Measurements from ENCODE around the gene MCRIP1.

GRCh38 chr17:81807210-81807719 is 25.8 kb downstream of the MCRIP1 start:
- no peak for TF ChIP-seq ZFP3 (CRISPR knock-in tag; IDR thresholded peaks at IDR 0.05)
- no peak for TF ChIP-seq PATZ1 (CRISPR knock-in tag; IDR thresholded peaks at IDR 0.05; ENCODE audit: borderline replicate concordance)
- TF ChIP-seq ZNF70 (CRISPR knock-in tag; IDR thresholded peaks at IDR 0.05), result no peak
- TF ChIP-seq CREB5 (CRISPR knock-in tag; IDR thresholded peaks at IDR 0.05; ENCODE audit: low read depth), result no peak
- TF ChIP-seq ZNF565 (CRISPR knock-in tag; conservative IDR thresholded peaks at IDR 0.05; ENCODE audit: low read depth), result no peak
- TF ChIP-seq ZNF8 (CRISPR knock-in tag; IDR thresholded peaks at IDR 0.05), result no peak
- no peak for TF ChIP-seq ZFP30 (CRISPR knock-in tag; IDR thresholded peaks at IDR 0.05)
